GM18519 (cell line): ENCODE results near the gene MICAL2.

Experiments used
- ATAC-seq: cut with Tn5 transposase; IDR thresholded peaks from one replicate; pipeline ENCODE4 v1.9.1; 2021; ENCODE audit warnings: mild to moderate bottlenecking, moderate library complexity; ENCODE audit not compliant: unreplicated experiment, low FRiP score

Gene MICAL2

GRCh38 chr11:12182676-12183541 is 72.5 kb downstream of the MICAL2 start:
- ATAC-seq = no peak

- ATAC-seq = no peak
Observed at GRCh38 chr11:12183827-12184620, 73.6 kb downstream of the MICAL2 start.

- no peak for ATAC-seq
Observed at GRCh38 chr11:12184699-12185098, 74.3 kb downstream of the MICAL2 start.

GRCh38 chr11:12185106-12185690 is 74.8 kb downstream of the MICAL2 start:
- no peak for ATAC-seq

- ATAC-seq = no peak
Observed at GRCh38 chr11:12185914-12186313, 75.5 kb downstream of the MICAL2 start.

- ATAC-seq = no peak
Observed at GRCh38 chr11:12186701-12187100, 76.3 kb downstream of the MICAL2 start.

- ATAC-seq = no peak
Observed at GRCh38 chr11:12187399-12187798, 77.0 kb downstream of the MICAL2 start.

GRCh38 chr11:12188548-12189317 is 78.3 kb downstream of the MICAL2 start:
- ATAC-seq = peak; percentile 73

- ATAC-seq = no peak
Observed at GRCh38 chr11:12189543-12190235, 79.3 kb downstream of the MICAL2 start.

GRCh38 chr11:12190511-12190910 is 80.1 kb downstream of the MICAL2 start:
- ATAC-seq = no peak

- ATAC-seq = no peak
Observed at GRCh38 chr11:12192794-12193514, 82.6 kb downstream of the MICAL2 start.

GRCh38 chr11:12193515-12194336 is 83.3 kb downstream of the MICAL2 start:
- no peak for ATAC-seq

- ATAC-seq = peak; percentile 88
Observed at GRCh38 chr11:12195768-12196167, 85.4 kb downstream of the MICAL2 start.

GRCh38 chr11:12196308-12196707 is 85.9 kb downstream of the MICAL2 start:
- no peak for ATAC-seq

GRCh38 chr11:12196872-12197271 is 86.5 kb downstream of the MICAL2 start:
- no peak for ATAC-seq

GRCh38 chr11:12198251-12199222 is 88.1 kb downstream of the MICAL2 start:
- ATAC-seq = no peak

GRCh38 chr11:12199231-12199948 is 89.0 kb downstream of the MICAL2 start:
- ATAC-seq = no peak
